HEK293 (cell line): ENCODE results near the gene ADRM1.

Experiments
- HOXA7 ChIP-seq: sonication (generic); formaldehyde crosslinking; IDR thresholded peaks from 2 replicates; pipeline ENCODE4 v1.8.1; 2022; ENCODE audit warnings: missing genetic modification reagents, borderline replicate concordance
- OVOL3 ChIP-seq: fragments of 450-650 bp; formaldehyde crosslinking; IDR thresholded peaks from 2 replicates; pipeline ENCODE4 v1.5.1; 2016; ENCODE audit warnings: missing biosample characterization, missing genetic modification characterization
- TRIM28 ChIP-seq: IDR thresholded peaks from 2 replicates; pipeline ENCODE4 v1.6.1; 2011; ENCODE audit warnings: low read length, control low read depth, borderline replicate concordance
- YY1 ChIP-seq: fragments of 450-650 bp; formaldehyde crosslinking; IDR thresholded peaks from 2 replicates; pipeline ENCODE4 v1.5.1; 2018; ENCODE audit warnings: missing biosample characterization, missing genetic modification characterization
- ZBTB17 ChIP-seq: fragments of 450-650 bp; formaldehyde crosslinking; IDR thresholded peaks from 2 replicates; pipeline ENCODE4 v1.5.1; 2016; ENCODE audit warnings: missing biosample characterization, missing genetic modification characterization
- ZNF138 ChIP-seq: fragments of 450-650 bp; formaldehyde crosslinking; IDR thresholded peaks from 2 replicates; pipeline ENCODE4 v1.5.1; 2016; ENCODE audit warnings: missing biosample characterization, missing genetic modification characterization, borderline replicate concordance
- ZNF23 ChIP-seq: fragments of 450-650 bp; formaldehyde crosslinking; IDR thresholded peaks from 2 replicates; pipeline ENCODE4 v1.5.1; 2016; ENCODE audit warnings: missing biosample characterization, missing genetic modification characterization, borderline replicate concordance
- TF ChIP-seq, protein P1 (sequence below): fragments of 450-650 bp; formaldehyde crosslinking; IDR thresholded peaks from 2 replicates; pipeline ENCODE4 v1.5.1; 2016; ENCODE audit warnings: missing biosample characterization, missing genetic modification characterization
- TF ChIP-seq, protein P2 (sequence below): fragments of 450-650 bp; formaldehyde crosslinking; IDR thresholded peaks from 2 replicates; pipeline ENCODE4 v1.5.1; 2016; ENCODE audit warnings: missing biosample characterization, missing genetic modification characterization

DNA sequence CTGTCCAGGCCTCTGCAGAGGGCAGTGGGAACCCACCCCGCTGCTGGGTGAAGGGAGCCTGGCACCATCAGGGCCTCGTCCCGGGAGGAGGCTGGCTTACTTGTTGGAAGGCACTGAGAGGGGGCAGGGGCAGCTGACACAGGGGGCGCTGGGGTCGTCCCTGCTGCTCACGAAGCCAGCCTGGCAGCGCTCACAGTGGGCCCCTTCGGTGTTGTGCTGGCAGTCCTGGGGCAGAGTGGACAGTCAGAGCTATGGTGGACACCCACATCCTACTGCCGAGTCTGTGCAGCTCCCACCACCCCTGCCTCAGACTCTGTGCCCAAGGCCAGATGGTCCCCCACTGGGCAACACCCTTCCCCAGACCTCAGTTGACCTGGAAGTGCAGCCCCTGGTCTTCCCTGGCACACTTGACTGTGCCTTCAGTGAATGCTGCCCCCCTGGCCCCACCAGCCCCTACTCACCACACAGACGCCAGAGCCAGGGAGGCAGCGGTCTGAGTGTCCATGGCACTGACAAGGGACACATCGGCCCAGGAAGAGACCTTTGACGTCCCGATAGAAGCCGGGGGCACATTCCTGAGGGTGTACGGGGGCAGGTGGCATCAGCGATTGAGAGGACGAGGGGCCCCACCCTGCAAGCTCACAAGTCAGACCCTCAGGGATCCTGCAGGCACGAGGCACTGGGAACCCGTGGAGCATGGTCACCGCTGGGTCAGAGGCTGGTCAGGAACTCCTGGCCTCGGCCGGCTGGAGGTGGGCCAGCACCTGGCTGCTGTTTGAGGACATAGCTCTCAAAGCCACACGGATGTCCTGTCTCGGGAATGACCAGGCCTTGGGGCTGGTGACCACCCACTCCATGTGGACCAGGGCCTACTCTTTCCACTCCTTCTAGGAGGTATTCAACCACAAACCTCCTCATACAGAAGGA lies 21.4 kb downstream of the ADRM1 start:
- TF ChIP-seq, protein P1, sequence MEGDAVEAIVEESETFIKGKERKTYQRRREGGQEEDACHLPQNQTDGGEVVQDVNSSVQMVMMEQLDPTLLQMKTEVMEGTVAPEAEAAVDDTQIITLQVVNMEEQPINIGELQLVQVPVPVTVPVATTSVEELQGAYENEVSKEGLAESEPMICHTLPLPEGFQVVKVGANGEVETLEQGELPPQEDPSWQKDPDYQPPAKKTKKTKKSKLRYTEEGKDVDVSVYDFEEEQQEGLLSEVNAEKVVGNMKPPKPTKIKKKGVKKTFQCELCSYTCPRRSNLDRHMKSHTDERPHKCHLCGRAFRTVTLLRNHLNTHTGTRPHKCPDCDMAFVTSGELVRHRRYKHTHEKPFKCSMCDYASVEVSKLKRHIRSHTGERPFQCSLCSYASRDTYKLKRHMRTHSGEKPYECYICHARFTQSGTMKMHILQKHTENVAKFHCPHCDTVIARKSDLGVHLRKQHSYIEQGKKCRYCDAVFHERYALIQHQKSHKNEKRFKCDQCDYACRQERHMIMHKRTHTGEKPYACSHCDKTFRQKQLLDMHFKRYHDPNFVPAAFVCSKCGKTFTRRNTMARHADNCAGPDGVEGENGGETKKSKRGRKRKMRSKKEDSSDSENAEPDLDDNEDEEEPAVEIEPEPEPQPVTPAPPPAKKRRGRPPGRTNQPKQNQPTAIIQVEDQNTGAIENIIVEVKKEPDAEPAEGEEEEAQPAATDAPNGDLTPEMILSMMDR (tag by site-specific recombination) = no peak
- TF ChIP-seq ZNF138 = no peak
- no peak for TF ChIP-seq HOXA7 (CRISPR knock-in tag)
- no peak for TF ChIP-seq ZNF23 (tag by site-specific recombination)
- TF ChIP-seq, protein P2, sequence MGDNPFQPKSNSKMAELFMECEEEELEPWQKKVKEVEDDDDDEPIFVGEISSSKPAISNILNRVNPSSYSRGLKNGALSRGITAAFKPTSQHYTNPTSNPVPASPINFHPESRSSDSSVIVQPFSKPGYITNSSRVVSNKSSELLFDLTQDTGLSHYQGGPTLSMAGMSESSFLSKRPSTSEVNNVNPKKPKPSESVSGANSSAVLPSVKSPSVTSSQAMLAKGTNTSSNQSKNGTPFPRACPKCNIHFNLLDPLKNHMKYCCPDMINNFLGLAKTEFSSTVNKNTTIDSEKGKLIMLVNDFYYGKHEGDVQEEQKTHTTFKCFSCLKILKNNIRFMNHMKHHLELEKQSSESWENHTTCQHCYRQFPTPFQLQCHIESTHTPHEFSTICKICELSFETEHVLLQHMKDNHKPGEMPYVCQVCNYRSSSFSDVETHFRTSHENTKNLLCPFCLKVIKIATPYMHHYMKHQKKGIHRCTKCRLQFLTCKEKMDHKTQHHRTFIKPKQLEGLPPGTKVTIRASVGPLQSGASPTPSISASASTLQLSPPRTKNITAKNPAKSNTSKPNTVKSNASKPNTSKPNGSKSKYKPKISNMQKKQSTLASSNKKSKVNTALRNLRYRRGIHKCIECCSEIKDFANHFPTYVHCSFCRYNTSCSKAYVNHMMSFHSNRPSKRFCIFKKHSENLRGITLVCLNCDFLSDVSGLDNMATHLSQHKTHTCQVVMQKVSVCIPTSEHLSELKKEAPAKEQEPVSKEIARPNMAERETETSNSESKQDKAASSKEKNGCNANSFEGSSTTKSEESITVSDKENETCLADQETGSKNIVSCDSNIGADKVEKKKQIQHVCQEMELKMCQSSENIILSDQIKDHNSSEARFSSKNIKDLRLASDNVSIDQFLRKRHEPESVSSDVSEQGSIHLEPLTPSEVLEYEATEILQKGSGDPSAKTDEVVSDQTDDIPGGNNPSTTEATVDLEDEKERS (tag by site-specific recombination) = no peak
- no peak for TF ChIP-seq ZBTB17 (tag by site-specific recombination)
- TF ChIP-seq TRIM28 = no peak
- no peak for TF ChIP-seq YY1 (tag by site-specific recombination)
- TF ChIP-seq OVOL3 (tag by site-specific recombination) = no peak
